ENCODE results near the gene CHST11. TPM values are rescaled to one million over a fixed set of nuclear protein-coding genes. Genes with fewer than 3 reads are reported as not detected.

Gene CHST11
- total RNA-seq, 1 experiment from 2014 or later: 1.1 TPM

GRCh38 chr12:104490186-104490585 is 33.4 kb downstream of the CHST11 start:
- intact Hi-C loops (cut with micrococcal nuclease; ENCODE audit: unreplicated experiment): no loop called here
- Histone ChIP-seq H3K4me3 (ENCODE audit: low read depth, low read length, poor library complexity, severe bottlenecking) (no peak overlapping the region), H3K36me3 (ENCODE audit: insufficient read depth, low read length, poor library complexity, severe bottlenecking) (no peaks in the 10 kb centered on the region), H3K9me3 (ENCODE audit: low read depth, low read length, poor library complexity, severe bottlenecking) (no peaks in the 10 kb centered on the region), H3K4me1 (ENCODE audit: insufficient read depth, low read length, poor library complexity, severe bottlenecking) (no peaks in the 10 kb centered on the region), H3K27ac (ENCODE audit: low read depth, low read length, poor library complexity, severe bottlenecking) (no peak overlapping the region), H3K27me3 (replicated peaks; ENCODE audit: insufficient read depth, low read depth, low read length, poor library complexity) (no peaks in the 10 kb centered on the region)
- no peak for TF ChIP-seq EZH2 (IDR thresholded peaks at IDR 0.05; ENCODE audit: borderline replicate concordance, low read depth, low read length, poor library complexity, severe bottlenecking)
- TF ChIP-seq CTCF (conservative IDR thresholded peaks at IDR 0.05; ENCODE audit: low read depth, low read length): no peak
- ChIA-PET CTCF (no interaction called here), POLR2A (ENCODE audit: low non-redundant PET) (no interaction called here)
- BruUV-seq (replicated peaks): no TSS peak
- DNase-seq (ENCODE audit: low spot score): no peak

GRCh38 chr12:104490850-104491249 is 34.1 kb downstream of the CHST11 start:
- ChIA-PET CTCF (no interaction called here), POLR2A (ENCODE audit: low non-redundant PET) (no interaction called here)
- BruUV-seq (replicated peaks): no TSS peak

GRCh38 chr12:104493496-104493895 is 36.7 kb downstream of the CHST11 start:
- POLR2A ChIA-PET (ENCODE audit: low non-redundant PET): no interaction called here
- no peaks in the 10 kb centered on the region for H3K4me1 ChIP-seq (ENCODE audit: insufficient read depth, low read length, poor library complexity, severe bottlenecking)
- H3K4me3 ChIP-seq (ENCODE audit: low read depth, low read length, poor library complexity, severe bottlenecking): no peak overlapping the region
- no peaks in the 10 kb centered on the region for H3K36me3 ChIP-seq (ENCODE audit: insufficient read depth, low read length, poor library complexity, severe bottlenecking)
- no peaks in the 10 kb centered on the region for H3K9me3 ChIP-seq (ENCODE audit: low read depth, low read length, poor library complexity, severe bottlenecking)
- CTCF ChIA-PET: no interaction called here
- no peak for DNase-seq (ENCODE audit: low spot score)
- H3K27ac ChIP-seq (ENCODE audit: low read depth, low read length, poor library complexity, severe bottlenecking): no peak overlapping the region
- no peak for TF ChIP-seq CTCF (conservative IDR thresholded peaks at IDR 0.05; ENCODE audit: low read depth, low read length)
- TF ChIP-seq EZH2 (IDR thresholded peaks at IDR 0.05; ENCODE audit: borderline replicate concordance, low read depth, low read length, poor library complexity, severe bottlenecking): no peak
- H3K27me3 ChIP-seq (replicated peaks; ENCODE audit: insufficient read depth, low read depth, low read length, poor library complexity): no peaks in the 10 kb centered on the region
- intact Hi-C loops (cut with micrococcal nuclease; ENCODE audit: unreplicated experiment): no loop called here
- no TSS peak for BruUV-seq (replicated peaks)

More at GRCh38 chr12:104490850-104491249, 34.1 kb downstream of the CHST11 start:
- Histone ChIP-seq H3K27ac (ENCODE audit: low read depth, low read length, poor library complexity, severe bottlenecking) (no peak overlapping the region), H3K9me3 (ENCODE audit: low read depth, low read length, poor library complexity, severe bottlenecking) (no peaks in the 10 kb centered on the region), H3K27me3 (replicated peaks; ENCODE audit: insufficient read depth, low read depth, low read length, poor library complexity) (no peaks in the 10 kb centered on the region), H3K4me3 (ENCODE audit: low read depth, low read length, poor library complexity, severe bottlenecking) (no peak overlapping the region), H3K4me1 (ENCODE audit: insufficient read depth, low read length, poor library complexity, severe bottlenecking) (no peaks in the 10 kb centered on the region), H3K36me3 (ENCODE audit: insufficient read depth, low read length, poor library complexity, severe bottlenecking) (no peaks in the 10 kb centered on the region)
- intact Hi-C loops (cut with micrococcal nuclease; ENCODE audit: unreplicated experiment): no loop called here
- TF ChIP-seq CTCF (conservative IDR thresholded peaks at IDR 0.05; ENCODE audit: low read depth, low read length): no peak
- no peak for TF ChIP-seq EZH2 (IDR thresholded peaks at IDR 0.05; ENCODE audit: borderline replicate concordance, low read depth, low read length, poor library complexity, severe bottlenecking)
- DNase-seq (ENCODE audit: low spot score): no peak

Data from A673 (cell line).